H9 (cell line): ENCODE results near the gene ARHGEF12. TPM values are rescaled to one million over a fixed set of nuclear protein-coding genes. Genes with fewer than 3 reads are reported as not detected.

Source experiments
- DNase-seq: peaks from one replicate; pipeline ENCODE4 v3.0.0-alpha.2; 2017
- H2AFZ ChIP-seq: one replicate; pipeline ENCODE4 v1.6.1; 2013; ENCODE audit warnings: mild to moderate bottlenecking, low read length, control low read depth, moderate library complexity
- H2AK5ac ChIP-seq: 2 replicates; pipeline ENCODE4 v1.6.1; 2013; ENCODE audit warnings: low read length, control low read depth, mixed read lengths; ENCODE audit not compliant: insufficient read length
- H2BK120ac ChIP-seq: one replicate; pipeline ENCODE4 v1.6.1; 2013; ENCODE audit warnings: low read depth, mild to moderate bottlenecking, low read length, control low read depth, inconsistent platforms; ENCODE audit not compliant: poor library complexity, severe bottlenecking
- H2BK12ac ChIP-seq: 2 replicates; pipeline ENCODE4 v1.6.1; 2013; ENCODE audit warnings: low read length, control low read depth, mixed read lengths, low read depth; ENCODE audit not compliant: insufficient read length
- H2BK15ac ChIP-seq: 2 replicates; pipeline ENCODE4 v1.6.1; 2013; ENCODE audit warnings: low read depth, low read length, control low read depth
- H2BK20ac ChIP-seq: one replicate; pipeline ENCODE4 v1.6.1; 2013; ENCODE audit warnings: low read depth, mild to moderate bottlenecking, low read length, control low read depth, inconsistent platforms; ENCODE audit not compliant: poor library complexity, severe bottlenecking
- H2BK5ac ChIP-seq: 2 replicates; pipeline ENCODE4 v1.6.1; 2013; ENCODE audit warnings: low read length, control low read depth, mixed read lengths; ENCODE audit not compliant: insufficient read length
- H3K14ac ChIP-seq: 2 replicates; pipeline ENCODE4 v1.6.1; 2013; ENCODE audit warnings: low read length, control low read depth; ENCODE audit not compliant: insufficient read depth
- H3K18ac ChIP-seq: 2 replicates; pipeline ENCODE4 v1.6.1; 2013; ENCODE audit warnings: low read depth, mild to moderate bottlenecking, mixed read lengths, low read length, control low read depth; ENCODE audit not compliant: insufficient read length
- H3K23ac ChIP-seq: 2 replicates; pipeline ENCODE4 v1.6.1; 2013; ENCODE audit warnings: low read length, control low read depth, mixed read lengths, low read depth; ENCODE audit not compliant: insufficient read length
- H3K23me2 ChIP-seq: 2 replicates; pipeline ENCODE4 v1.6.1; 2013; ENCODE audit warnings: low read depth, mild to moderate bottlenecking, mixed read lengths, low read length, control low read depth; ENCODE audit not compliant: insufficient read length, poor library complexity, severe bottlenecking
- H3K27ac ChIP-seq: 2 replicates; pipeline ENCODE4 v1.5.1; 2013; ENCODE audit warnings: low read length, control low read depth, mixed read lengths, low read depth; ENCODE audit not compliant: insufficient read length
- H3K27me3 ChIP-seq: 2 replicates; pipeline ENCODE4 v1.6.1; 2013; ENCODE audit warnings: low read length, control low read depth, inconsistent platforms; ENCODE audit not compliant: insufficient read depth
- H3K4ac ChIP-seq: 2 replicates; pipeline ENCODE4 v1.6.1; 2013; ENCODE audit warnings: low read depth, mild to moderate bottlenecking, control low read depth, inconsistent platforms, low read length, moderate library complexity
- H3K4me1 ChIP-seq: 2 replicates; pipeline ENCODE4 v1.6.1; 2013; ENCODE audit warnings: low read length, control low read depth, inconsistent platforms; ENCODE audit not compliant: insufficient read depth
- H3K4me2 ChIP-seq: 2 replicates; pipeline ENCODE4 v1.6.1; 2013; ENCODE audit warnings: low read length, control low read depth, mixed read lengths; ENCODE audit not compliant: insufficient read length, insufficient read depth
- H3K56ac ChIP-seq: 2 replicates; pipeline ENCODE4 v1.6.1; 2013; ENCODE audit warnings: low read depth, mild to moderate bottlenecking, mixed read lengths, low read length, control low read depth; ENCODE audit not compliant: insufficient read length
- H3K79me1 ChIP-seq: 2 replicates; pipeline ENCODE4 v1.6.1; 2013; ENCODE audit warnings: low read depth, mild to moderate bottlenecking, moderate library complexity, low read length, control low read depth, inconsistent platforms; ENCODE audit not compliant: insufficient read depth, poor library complexity, severe bottlenecking
- H3K79me2 ChIP-seq: 2 replicates; pipeline ENCODE4 v1.6.1; 2013; ENCODE audit warnings: low read length, control low read depth, inconsistent platforms; ENCODE audit not compliant: insufficient read depth
- H3K9ac ChIP-seq: 2 replicates; pipeline ENCODE4 v1.6.1; 2013; ENCODE audit warnings: low read length, control low read depth, mixed read lengths; ENCODE audit not compliant: insufficient read length; ENCODE audit errors: extremely low read depth
- H3K9me3 ChIP-seq: one replicate; pipeline ENCODE4 v1.6.1; 2013; ENCODE audit warnings: low read depth, low read length, inconsistent platforms; ENCODE audit not compliant: control insufficient read depth
- H3T11ph ChIP-seq: one replicate; pipeline ENCODE4 v1.6.1; 2013; ENCODE audit warnings: mild to moderate bottlenecking, low read length, control low read depth, inconsistent platforms
- H4K20me1 ChIP-seq: one replicate; pipeline ENCODE4 v1.6.1; 2013; ENCODE audit not compliant: control insufficient read depth, insufficient read length, insufficient read depth
- H4K5ac ChIP-seq: 2 replicates; pipeline ENCODE4 v1.6.1; 2013; ENCODE audit warnings: low read depth, mild to moderate bottlenecking, mixed read lengths, low read length, control low read depth; ENCODE audit not compliant: insufficient read length
- H4K8ac ChIP-seq: replicated peaks from 2 replicates; pipeline ENCODE4 v1.6.1; 2013; ENCODE audit warnings: low read length, control low read depth, mixed read lengths, low read depth; ENCODE audit not compliant: insufficient read length
- H4K91ac ChIP-seq: 2 replicates; pipeline ENCODE4 v1.6.1; 2013; ENCODE audit warnings: low read depth, mild to moderate bottlenecking, moderate library complexity, mixed read lengths, low read length, control low read depth; ENCODE audit not compliant: insufficient read length
- H3K27ac Mint-ChIP-seq, 3 experiments: 2 replicates in 2 of 3; 3 replicates in 1 of 3; pipeline ENCODE4 v1.8.0; 2020 to 2021; ENCODE audit warnings: mixed read lengths in 3 of 3, mild to moderate bottlenecking in 1 of 3, moderate library complexity in 1 of 3
- H3K27me3 Mint-ChIP-seq: 2 replicates; pipeline ENCODE4 v1.8.0; 2021; ENCODE audit warnings: low read depth, mild to moderate bottlenecking, moderate library complexity, mixed read lengths
- H3K36me3 Mint-ChIP-seq, 3 experiments: 2 replicates in 2 of 3; 3 replicates in 1 of 3; pipeline ENCODE4 v1.8.0; 2020 to 2021; ENCODE audit warnings: low read depth in 3 of 3, mixed read lengths in 3 of 3; ENCODE audit not compliant: insufficient read depth in 1 of 3
- H3K4me1 Mint-ChIP-seq, 2 experiments: 2 replicates each; pipeline ENCODE4 v1.8.0; 2020; ENCODE audit warnings: mixed read lengths in 2 of 2
- H3K4me3 Mint-ChIP-seq, 2 experiments: 2 replicates in 1 of 2; 3 replicates in 1 of 2; pipeline ENCODE4 v1.8.0; 2020 to 2021; ENCODE audit warnings: mild to moderate bottlenecking in 2 of 2, mixed read lengths in 2 of 2, moderate library complexity in 1 of 2
- H3K9me3 Mint-ChIP-seq, 2 experiments: 2 replicates in 1 of 2; 3 replicates in 1 of 2; pipeline ENCODE4 v1.8.0; 2020; ENCODE audit warnings: mild to moderate bottlenecking in 2 of 2, mixed read lengths in 2 of 2, moderate library complexity in 1 of 2
- WGBS: extraction: QIAGEN DNeasy Blood & Tissue Kit; methylation state at CpG from one replicate; pipeline ENCODE4 v1.1.7; 2013; ENCODE audit warnings: missing lambda C conversion rate, low lambda C conversion rate, mixed read lengths; ENCODE audit not compliant: insufficient read length; ENCODE audit errors: extremely low coverage; 5-methylcytosine and 5-hydroxymethylcytosine counted together
- total RNA-seq: library from RNA; stranded (reverse); gene quantifications from 2 replicates; pipeline ENCODE4 v1.2.1, GENCODE V29; 2021
- TF ChIP-seq, protein P1 (sequence below): fragments of 200-600 bp; sonication (generic); conservative IDR thresholded peaks from 3 replicates; pipeline ENCODE4 v1.8.0; 2021; ENCODE audit warnings: antibody characterized with exemption, mild to moderate bottlenecking

Gene ARHGEF12
- total RNA-seq, 1 experiment from 2014 or later = 27.0 TPM

GRCh38 chr11:120514541-120515121 lies 178.4 kb downstream of the ARHGEF12 start:
- H3K23me2 ChIP-seq = peaks cover 4% of the 10 kb centered on the region
- no peak overlapping the region for H4K8ac ChIP-seq
- peaks cover 2% of the 10 kb centered on the region for H4K20me1 ChIP-seq
- no peak overlapping the region for H3K4me3 Mint-ChIP-seq
- no peak overlapping the region for H3K4me2 ChIP-seq
- no peak overlapping the region for H3K27ac ChIP-seq
- H4K91ac ChIP-seq = no peak overlapping the region
- TF ChIP-seq, protein P1, sequence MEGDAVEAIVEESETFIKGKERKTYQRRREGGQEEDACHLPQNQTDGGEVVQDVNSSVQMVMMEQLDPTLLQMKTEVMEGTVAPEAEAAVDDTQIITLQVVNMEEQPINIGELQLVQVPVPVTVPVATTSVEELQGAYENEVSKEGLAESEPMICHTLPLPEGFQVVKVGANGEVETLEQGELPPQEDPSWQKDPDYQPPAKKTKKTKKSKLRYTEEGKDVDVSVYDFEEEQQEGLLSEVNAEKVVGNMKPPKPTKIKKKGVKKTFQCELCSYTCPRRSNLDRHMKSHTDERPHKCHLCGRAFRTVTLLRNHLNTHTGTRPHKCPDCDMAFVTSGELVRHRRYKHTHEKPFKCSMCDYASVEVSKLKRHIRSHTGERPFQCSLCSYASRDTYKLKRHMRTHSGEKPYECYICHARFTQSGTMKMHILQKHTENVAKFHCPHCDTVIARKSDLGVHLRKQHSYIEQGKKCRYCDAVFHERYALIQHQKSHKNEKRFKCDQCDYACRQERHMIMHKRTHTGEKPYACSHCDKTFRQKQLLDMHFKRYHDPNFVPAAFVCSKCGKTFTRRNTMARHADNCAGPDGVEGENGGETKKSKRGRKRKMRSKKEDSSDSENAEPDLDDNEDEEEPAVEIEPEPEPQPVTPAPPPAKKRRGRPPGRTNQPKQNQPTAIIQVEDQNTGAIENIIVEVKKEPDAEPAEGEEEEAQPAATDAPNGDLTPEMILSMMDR = no peak
- H3K9ac ChIP-seq = no peak overlapping the region
- H2AFZ ChIP-seq = no peak overlapping the region
- DNase-seq = no peak
- H3K9me3 ChIP-seq = no peaks in the 10 kb centered on the region
- no peaks in the 10 kb centered on the region for H3K79me2 ChIP-seq
- no peaks in the 10 kb centered on the region for H3K36me3 Mint-ChIP-seq
- no peak overlapping the region for H2BK15ac ChIP-seq
- H3K4ac ChIP-seq = no peak overlapping the region
- H3T11ph ChIP-seq = no peak overlapping the region
- no peaks in the 10 kb centered on the region; the same call in 1 of the 2 replicates for H3K27me3 ChIP-seq
- peaks cover 61% of the 10 kb centered on the region for H3K27me3 Mint-ChIP-seq
- H3K9me3 Mint-ChIP-seq = no peaks in the 10 kb centered on the region
- H3K56ac ChIP-seq = no peak overlapping the region
- peaks cover 3% of the 10 kb centered on the region; the same call in 1 of the 2 replicates for H3K4me1 ChIP-seq
- no peak overlapping the region for H3K14ac ChIP-seq
- no peaks in the 10 kb centered on the region for H3K79me1 ChIP-seq
- H2BK12ac ChIP-seq = no peak overlapping the region
- peak overlapping the region in 1 of 3 experiments; percentile 68; a peak in 1 of 7 replicates for H3K27ac Mint-ChIP-seq
- H2BK20ac ChIP-seq = no peak overlapping the region
- H3K4me1 Mint-ChIP-seq = peaks cover 28 to 33% of the 10 kb centered on the region in 2 experiments
- H3K18ac ChIP-seq = no peak overlapping the region
- H4K5ac ChIP-seq = no peak overlapping the region
- WGBS = no CpG with 5 or more reads among the region's 14 CpGs
- H2BK120ac ChIP-seq = no peak overlapping the region
- no peak overlapping the region for H2BK5ac ChIP-seq
- no peak overlapping the region for H3K23ac ChIP-seq
- H2AK5ac ChIP-seq = no peak overlapping the region
